GM18526 (cell line): ENCODE measurements around the gene MAGEA2.
"Not testable (repeated sequence)": the region's sequence is repeated elsewhere in the genome, so short reads cannot be mapped to it uniquely, and the experiment has no call there.

ENCODE experiments used
- POLR2A ChIP-seq: IDR thresholded peaks from 3 replicates; pipeline ENCODE4 v1.6.1; 2011; ENCODE audit not compliant: insufficient read length; ENCODE audit errors: extremely low read depth

MAGEA2 gene, protein sequence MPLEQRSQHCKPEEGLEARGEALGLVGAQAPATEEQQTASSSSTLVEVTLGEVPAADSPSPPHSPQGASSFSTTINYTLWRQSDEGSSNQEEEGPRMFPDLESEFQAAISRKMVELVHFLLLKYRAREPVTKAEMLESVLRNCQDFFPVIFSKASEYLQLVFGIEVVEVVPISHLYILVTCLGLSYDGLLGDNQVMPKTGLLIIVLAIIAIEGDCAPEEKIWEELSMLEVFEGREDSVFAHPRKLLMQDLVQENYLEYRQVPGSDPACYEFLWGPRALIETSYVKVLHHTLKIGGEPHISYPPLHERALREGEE

DNA sequence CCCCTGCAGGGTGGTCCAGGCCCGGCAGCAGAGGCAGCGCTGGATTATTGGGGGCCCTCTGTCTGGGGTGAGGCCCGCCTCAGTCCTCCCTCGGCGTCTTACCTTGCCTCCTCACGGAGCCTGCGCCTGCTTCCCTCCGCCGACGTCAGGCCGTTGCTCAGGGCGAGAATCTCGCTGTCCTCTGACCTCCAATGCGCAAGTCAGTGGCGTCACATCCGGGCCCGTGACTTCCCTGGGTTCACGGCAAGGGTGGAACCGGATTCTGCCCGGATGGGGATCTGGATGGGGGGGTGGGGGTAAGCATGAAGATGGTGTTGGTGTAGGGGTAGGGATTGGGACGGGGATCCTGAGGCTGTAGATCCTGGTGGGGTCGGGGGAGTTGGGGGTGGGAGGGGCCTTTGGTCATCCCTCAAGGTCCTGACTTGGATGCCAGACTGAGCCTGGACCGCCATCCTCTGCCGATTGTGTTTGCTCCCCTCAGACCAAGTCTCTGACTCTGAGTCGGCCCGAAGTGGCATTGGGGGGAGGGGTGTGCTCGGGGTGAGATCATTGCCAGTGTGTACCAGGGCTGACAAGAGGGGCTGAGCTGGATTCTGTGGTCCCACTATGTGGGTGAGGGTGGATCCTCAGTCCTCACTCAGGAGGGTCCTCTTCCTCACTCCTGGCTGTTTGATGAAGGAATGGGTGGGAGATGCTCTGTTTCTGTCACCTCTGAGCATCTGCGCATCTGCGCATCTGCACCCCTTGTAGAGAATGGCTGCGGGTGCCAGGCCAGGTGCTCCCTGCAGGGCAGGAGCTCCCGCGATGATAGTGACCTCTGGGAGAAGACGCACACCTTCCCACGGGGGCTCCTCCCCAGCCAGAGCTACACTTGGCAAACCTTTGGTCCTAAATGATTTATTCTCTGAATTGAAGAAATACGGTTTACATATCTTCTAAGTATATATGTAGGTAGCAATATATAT lies at the start of gene MAGEA2:
Gene MAGEA2 (minus strand): TSS at position 157 of the 965 bp plus-strand sequence. CDS start 2,479 bp downstream, outside the sequence.
- TF ChIP-seq POLR2A = not testable (repeated sequence)

DNA sequence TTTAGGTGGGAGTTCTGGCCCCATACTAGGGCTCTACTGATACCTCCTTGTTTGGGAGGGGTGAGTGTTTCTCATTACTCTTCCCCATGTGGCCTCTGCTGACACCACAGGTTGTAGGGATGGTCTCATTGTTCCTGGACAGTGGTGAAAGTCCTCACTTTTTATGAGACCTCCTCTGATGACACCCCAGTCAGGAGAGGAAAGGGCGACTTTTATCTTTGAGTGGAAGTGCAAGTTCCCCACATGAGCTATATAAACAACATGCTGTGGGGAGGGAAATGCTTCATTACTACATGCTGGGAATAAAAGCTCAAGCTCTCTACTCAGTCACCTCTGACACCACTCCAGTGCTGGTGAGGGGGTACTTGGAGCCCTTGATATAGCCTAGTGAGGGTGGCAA lies 45.3 kb upstream of the MAGEA2 start:
- TF ChIP-seq POLR2A = no peak

DNA sequence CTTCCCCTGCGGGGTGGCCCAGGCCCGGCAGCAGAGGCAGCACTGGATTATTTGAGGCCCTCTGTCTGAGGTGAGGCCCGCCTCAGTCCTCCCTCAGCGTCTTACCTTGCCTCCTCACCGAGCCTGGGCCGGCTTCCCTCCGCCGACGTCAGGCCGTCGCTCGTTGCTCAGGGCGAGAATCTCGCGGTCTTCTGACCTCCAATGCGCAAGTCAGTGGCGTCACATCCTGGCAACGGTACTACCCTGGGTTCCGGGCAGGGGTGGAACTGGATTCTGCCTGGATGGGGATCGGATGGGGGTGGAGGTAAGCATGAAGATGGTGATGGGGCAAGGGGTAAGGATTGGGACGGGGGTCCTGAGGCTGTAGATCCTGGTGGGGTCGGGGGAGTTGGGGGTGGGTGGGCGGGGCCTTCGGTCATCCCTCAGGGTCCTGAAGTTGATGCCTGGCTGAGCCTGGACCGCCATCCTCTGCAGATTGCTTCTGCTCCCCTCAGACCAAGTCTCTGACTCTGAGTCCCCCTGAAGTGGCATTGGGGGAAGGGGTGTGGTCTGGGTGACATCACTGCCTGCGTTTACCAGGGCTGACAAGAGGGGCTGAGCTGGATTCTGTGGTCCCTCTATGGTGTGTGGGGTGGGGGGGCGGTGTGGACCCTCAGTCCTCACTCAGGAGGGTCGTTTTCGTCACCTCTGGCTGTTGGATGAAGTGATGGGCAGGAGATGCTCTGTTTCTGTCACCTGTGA lies 16.1 kb upstream of the MAGEA2 start, which contains the start of gene MAGEA6:
Gene MAGEA6 (minus strand): TSS at position 141 of the 741 bp plus-strand sequence. CDS start 2,039 bp downstream, outside the sequence.
- TF ChIP-seq POLR2A = not testable (repeated sequence)

DNA sequence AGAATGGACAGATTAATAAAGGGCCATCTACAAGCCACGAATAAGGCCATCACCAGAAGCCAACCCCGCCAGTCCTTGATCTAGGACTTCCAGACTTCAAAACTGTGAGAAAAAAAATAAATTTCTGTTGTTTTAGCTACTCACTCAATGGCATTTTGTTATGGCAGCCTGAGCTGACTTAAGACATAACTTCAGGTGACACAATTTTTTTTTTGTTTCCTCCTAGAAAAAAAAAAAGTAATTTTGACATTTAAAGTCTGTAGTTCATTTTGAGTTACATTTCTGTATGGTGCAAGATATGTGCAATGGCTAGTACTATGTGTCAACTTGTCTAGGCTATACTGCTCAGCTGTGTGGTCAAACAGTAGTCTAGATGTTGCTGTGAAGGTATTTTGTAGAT lies 5.3 kb upstream of the MAGEA2 start, which contains the start of gene CSAG3:
Gene CSAG3 (plus strand): TSS at position 301 of the 400 bp plus-strand sequence.
- not testable (repeated sequence) for TF ChIP-seq POLR2A

DNA sequence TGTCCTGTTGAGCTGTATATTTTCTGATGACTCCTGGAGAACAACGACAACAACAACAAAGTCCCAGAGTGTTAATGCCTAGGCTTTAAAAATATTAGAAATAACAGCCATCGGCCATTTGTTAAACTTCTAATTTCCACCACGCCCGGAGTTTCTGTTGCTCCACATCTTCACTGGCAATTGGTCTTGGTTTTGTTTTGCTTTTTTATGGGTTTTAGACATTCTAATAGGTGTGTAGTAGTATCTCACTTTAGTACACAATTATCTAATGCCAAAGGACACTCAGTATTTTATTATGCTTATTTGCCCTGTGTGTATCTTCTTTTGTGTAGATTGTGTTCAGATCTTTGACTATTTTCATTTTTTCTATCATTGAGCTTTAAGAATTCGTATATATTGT lies 15.1 kb downstream of the MAGEA2 start:
- no peak for TF ChIP-seq POLR2A

DNA sequence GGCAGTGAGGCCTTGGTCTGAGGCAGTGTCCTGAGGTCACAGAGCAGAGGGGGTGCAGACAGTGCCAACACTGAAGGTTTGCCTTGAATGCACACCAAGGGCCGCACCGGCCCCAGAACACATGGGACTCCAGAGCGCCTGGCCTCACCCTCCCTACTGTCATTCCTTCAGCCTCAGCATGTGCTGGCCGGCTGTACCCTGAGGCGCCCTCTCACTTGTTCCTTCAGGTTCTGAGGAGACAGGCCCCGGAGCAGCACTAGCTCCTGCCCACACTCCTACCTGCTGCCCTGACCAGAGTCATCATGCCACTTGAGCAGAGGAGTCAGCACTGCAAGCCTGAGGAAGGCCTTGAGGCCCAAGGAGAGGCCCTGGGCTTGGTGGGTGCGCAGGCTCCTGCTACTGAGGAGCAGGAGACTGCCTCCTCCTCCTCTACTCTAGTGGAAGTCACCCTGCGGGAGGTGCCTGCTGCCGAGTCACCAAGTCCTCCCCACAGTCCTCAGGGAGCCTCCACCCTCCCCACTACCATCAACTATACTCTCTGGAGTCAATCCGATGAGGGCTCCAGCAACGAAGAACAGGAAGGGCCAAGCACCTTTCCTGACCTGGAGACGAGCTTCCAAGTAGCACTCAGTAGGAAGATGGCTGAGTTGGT lies 17.7 kb downstream of the MAGEA2 start:
- no peak for TF ChIP-seq POLR2A

DNA sequence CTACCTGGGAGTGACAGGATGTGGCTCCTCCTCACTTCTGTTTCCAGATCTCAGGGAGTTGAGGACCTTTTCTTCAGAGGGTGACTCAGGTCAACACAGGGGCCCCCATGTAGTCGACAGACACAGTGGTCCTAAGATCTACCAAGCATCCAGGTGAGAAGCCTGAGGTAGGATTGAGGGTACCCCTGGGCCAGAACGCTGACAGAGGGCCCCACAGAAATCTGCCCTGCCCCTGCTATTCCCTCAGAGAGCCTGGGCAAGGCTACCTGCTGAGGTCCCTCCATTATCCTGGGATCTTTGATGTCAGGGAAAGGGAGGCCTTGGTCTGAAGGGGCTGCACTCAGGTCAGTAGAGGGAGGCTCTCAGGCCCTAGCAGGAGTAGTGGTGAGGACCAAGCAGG lies 18.5 kb downstream of the MAGEA2 start:
- TF ChIP-seq POLR2A = no peak

DNA sequence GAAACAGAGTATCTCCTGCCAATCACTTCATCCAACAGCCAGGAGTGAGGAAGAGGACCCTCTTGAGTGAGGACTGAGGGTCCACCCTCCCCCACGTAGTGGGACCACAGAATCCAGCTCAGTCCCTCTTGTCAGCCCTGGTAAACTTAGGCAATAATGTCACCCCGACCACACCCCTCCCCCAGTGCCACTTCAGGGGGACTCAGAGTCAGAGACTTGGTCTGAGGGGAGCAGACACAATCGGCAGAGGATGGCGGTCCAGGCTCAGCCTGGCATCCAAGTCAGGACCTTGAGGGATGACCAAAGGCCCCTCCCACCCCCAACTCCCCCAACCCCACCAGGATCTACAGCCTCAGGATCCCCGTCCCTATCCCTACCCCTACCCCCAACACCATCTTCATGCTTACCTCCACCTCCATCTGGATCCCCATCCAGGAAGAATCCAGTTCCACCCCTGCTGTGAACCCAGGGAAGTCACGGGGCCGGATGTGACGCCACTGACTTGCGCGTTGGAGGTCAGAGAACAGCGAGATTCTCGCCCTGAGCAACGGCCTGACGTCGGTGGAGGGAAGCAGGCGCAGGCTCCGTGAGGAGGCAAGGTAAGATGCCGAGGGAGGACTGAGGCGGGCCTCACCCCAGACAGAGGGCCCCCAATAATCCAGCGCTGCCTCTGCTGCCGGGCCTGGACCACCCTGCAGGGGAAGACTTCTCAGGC lies 20.2 kb downstream of the MAGEA2 start, which contains the start of the genes CSAG1 and MAGEA12:
Gene CSAG1 (minus strand): TSS at position 461 of the 715 bp plus-strand sequence. CDS start 1,261 bp downstream, outside the sequence.
Gene MAGEA12 (plus strand): TSS at position 497 of the 715 bp plus-strand sequence. CDS start 2,405 bp downstream, outside the sequence.
- TF ChIP-seq POLR2A = no peak

DNA sequence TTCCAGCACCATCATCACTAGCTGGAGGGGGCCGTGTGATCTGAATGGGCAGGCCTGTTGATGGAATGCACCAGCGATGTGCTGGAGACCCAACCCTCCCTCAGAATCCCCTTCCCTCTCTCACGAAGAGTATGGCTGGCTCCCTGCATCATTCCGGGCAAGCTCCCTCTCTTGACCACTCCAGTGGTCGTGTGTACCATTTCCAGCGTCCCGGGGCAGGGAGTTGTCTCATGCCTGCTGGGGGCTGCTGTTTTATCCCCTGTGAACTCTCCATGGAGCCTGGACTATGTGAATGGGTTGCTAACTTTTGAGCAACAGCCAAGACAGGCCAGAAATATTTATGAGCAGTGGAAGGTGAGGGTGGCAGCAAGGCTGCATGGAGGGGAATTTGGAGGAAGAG lies 28.2 kb downstream of the MAGEA2 start:
- no peak for TF ChIP-seq POLR2A

DNA sequence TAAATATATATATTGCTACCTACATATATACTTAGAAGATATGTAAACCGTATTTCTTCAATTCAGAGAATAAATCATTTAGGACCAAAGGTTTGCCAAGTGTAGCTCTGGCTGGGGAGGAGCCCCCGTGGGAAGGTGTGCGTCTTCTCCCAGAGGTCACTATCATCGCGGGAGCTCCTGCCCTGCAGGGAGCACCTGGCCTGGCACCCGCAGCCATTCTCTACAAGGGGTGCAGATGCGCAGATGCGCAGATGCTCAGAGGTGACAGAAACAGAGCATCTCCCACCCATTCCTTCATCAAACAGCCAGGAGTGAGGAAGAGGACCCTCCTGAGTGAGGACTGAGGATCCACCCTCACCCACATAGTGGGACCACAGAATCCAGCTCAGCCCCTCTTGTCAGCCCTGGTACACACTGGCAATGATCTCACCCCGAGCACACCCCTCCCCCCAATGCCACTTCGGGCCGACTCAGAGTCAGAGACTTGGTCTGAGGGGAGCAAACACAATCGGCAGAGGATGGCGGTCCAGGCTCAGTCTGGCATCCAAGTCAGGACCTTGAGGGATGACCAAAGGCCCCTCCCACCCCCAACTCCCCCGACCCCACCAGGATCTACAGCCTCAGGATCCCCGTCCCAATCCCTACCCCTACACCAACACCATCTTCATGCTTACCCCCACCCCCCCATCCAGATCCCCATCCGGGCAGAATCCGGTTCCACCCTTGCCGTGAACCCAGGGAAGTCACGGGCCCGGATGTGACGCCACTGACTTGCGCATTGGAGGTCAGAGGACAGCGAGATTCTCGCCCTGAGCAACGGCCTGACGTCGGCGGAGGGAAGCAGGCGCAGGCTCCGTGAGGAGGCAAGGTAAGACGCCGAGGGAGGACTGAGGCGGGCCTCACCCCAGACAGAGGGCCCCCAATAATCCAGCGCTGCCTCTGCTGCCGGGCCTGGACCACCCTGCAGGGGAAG lies 39.5 kb downstream of the MAGEA2 start, which contains the start of gene MAGEA2B:
Gene MAGEA2B (plus strand): TSS at position 814 of the 973 bp plus-strand sequence. CDS start 2,479 bp downstream, outside the sequence.
- not testable (repeated sequence) for TF ChIP-seq POLR2A

DNA sequence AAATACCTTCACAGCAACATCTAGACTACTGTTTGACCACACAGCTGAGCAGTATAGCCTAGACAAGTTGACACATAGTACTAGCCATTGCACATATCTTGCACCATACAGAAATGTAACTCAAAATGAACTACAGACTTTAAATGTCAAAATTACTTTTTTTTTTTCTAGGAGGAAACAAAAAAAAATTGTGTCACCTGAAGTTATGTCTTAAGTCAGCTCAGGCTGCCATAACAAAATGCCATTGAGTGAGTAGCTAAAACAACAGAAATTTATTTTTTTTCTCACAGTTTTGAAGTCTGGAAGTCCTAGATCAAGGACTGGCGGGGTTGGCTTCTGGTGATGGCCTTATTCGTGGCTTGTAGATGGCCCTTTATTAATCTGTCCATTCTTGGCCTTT lies 44.5 kb downstream of the MAGEA2 start, which contains the start of gene CSAG2:
Gene CSAG2 (minus strand): TSS at position 101 of the 400 bp plus-strand sequence. CDS start 161 bp downstream, outside the sequence.
- not testable (repeated sequence) for TF ChIP-seq POLR2A
